ENCODE data around the gene PAPPA. TPM values are rescaled to one million over a fixed set of nuclear protein-coding genes. Genes with fewer than 3 reads are reported as not detected.

PAPPA gene
- polyA plus RNA-seq, 1 of the 3 experiments (the other 2 are of a cell fraction): 44.5 TPM

DNA sequence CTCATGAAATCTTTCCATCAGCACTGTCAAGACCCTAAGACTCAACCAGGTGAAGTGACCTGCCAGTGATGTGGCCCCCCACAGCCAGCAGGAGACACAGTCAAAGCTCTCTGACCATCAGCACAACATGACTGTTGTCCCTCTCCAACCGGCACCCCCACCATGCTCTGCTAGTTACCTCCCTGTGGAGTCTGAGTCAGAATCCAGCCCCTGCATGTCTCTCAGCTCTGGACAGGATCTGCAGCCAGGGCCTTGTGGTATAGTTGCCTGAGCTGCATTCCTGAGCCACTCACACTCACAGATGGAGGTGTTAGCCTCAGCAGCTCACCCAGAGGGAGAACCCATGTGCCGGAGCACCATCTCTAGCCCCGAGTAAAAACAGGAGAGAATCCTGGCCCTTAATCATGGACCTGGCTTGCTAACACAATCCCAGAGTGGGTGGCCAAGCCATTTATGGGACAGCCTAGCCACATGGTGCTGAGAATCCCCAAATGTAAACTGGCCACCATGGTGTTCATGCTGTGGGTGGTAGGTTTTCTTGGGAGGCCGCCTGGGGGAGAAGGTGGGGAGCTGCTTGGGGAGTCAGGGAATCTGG, 237.8 kb downstream of the PAPPA start:
- Histone ChIP-seq H3K9ac (no peak overlapping the region), H2AFZ (ENCODE audit: low read depth) (no peak overlapping the region), H3K4me3 (ENCODE audit: low read depth in 2 of 2, low read length in 1 of 2) (no peak overlapping the region), H3K27ac (ENCODE audit: low read depth in 2 of 2, low read length in 1 of 2) (no peak overlapping the region), H3K9me2 (no peaks in the 10 kb centered on the region), H3K36me3 (replicated peaks in 1 of 2; ENCODE audit: control insufficient read depth in 1 of 2, insufficient read depth in 2 of 2, low read length in 1 of 2) (peaks cover 57 to 80% of the 10 kb centered on the region in 2 experiments), H3K4me2 (no peak overlapping the region), H4K20me1 (ENCODE audit: insufficient read depth) (no peaks in the 10 kb centered on the region; the same call in 1 of the 2 replicates), H3F3A (replicated peaks; ENCODE audit: insufficient read depth) (peaks cover 14% of the 10 kb centered on the region), H3K27me3 (ENCODE audit: insufficient read depth) (no peaks in the 10 kb centered on the region), H3K79me2 (ENCODE audit: insufficient read depth) (no peaks in the 10 kb centered on the region), H3K9me3 (no peaks in the 10 kb centered on the region), H3K4me1 (ENCODE audit: control insufficient read depth in 1 of 2, insufficient read depth in 2 of 2, low read depth in 1 of 2, low read length in 1 of 2) (no peaks in the 10 kb centered on the region)
- ChIA-PET CTCF (interaction anchor here (0.5 kb wide), 1 partner anchor 238 kb away, joined by 3 read pairs; the partner anchor contains the start of gene PAPPA), POLR2A (no interaction called here)
- no peak for DNase-seq
- 100% methylated on average over 2 of the region's 4 CpGs for WGBS (ENCODE audit: low lambda C conversion rate)
- TF ChIP-seq, protein P1, sequence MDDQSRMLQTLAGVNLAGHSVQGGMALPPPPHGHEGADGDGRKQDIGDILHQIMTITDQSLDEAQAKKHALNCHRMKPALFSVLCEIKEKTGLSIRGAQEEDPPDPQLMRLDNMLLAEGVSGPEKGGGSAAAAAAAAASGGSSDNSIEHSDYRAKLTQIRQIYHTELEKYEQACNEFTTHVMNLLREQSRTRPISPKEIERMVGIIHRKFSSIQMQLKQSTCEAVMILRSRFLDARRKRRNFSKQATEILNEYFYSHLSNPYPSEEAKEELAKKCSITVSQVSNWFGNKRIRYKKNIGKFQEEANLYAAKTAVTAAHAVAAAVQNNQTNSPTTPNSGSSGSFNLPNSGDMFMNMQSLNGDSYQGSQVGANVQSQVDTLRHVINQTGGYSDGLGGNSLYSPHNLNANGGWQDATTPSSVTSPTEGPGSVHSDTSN (IDR thresholded peaks at IDR 0.05): no peak
- TF ChIP-seq TCF12 (IDR thresholded peaks at IDR 0.05): peak; percentile 32; the same call in 1 of the 2 replicates

GRCh38 chr9:116393198-116393597, 239.6 kb downstream of the PAPPA start:
- no peak overlapping the region for H3K27ac ChIP-seq (ENCODE audit: low read depth in 2 of 2, low read length in 1 of 2)
- H3K4me2 ChIP-seq: no peak overlapping the region
- ChIA-PET POLR2A (no interaction called here), CTCF (interaction anchor here (0.8 kb wide), 1 partner anchor 197 kb away, joined by 3 read pairs; no protein-coding TSS in a partner anchor)
- WGBS (ENCODE audit: low lambda C conversion rate): 64% methylated on average over 1 of the region's 1 CpG
- no peak for DNase-seq
- no peaks in the 10 kb centered on the region; the same call in 1 of the 2 replicates for H4K20me1 ChIP-seq (ENCODE audit: insufficient read depth)
- H3K9me3 ChIP-seq: no peaks in the 10 kb centered on the region
- H3K9ac ChIP-seq: no peak overlapping the region
- H2AFZ ChIP-seq (ENCODE audit: low read depth): no peak overlapping the region
- H3K27me3 ChIP-seq (ENCODE audit: insufficient read depth): no peaks in the 10 kb centered on the region
- TF ChIP-seq SIN3A (IDR thresholded peaks at IDR 0.05; ENCODE audit: borderline replicate concordance, low read depth, low read length) (no peak), FOXM1 (IDR thresholded peaks at IDR 0.05; ENCODE audit: low read depth) (no peak), YY1 (IDR thresholded peaks at IDR 0.05; ENCODE audit: low read depth) (no peak), TCF12 (IDR thresholded peaks at IDR 0.05) (no peak), MAX (IDR thresholded peaks at IDR 0.05; ENCODE audit: low read depth) (no peak), SMC3 (IDR thresholded peaks at IDR 0.05; ENCODE audit: low read depth, low read length) (no peak)
- H3K36me3 ChIP-seq (replicated peaks in 1 of 2; ENCODE audit: control insufficient read depth in 1 of 2, insufficient read depth in 2 of 2, low read length in 1 of 2): peaks cover 70 to 82% of the 10 kb centered on the region in 2 experiments
- no peaks in the 10 kb centered on the region for H3K79me2 ChIP-seq (ENCODE audit: insufficient read depth)
- H3K4me1 ChIP-seq (ENCODE audit: control insufficient read depth in 1 of 2, insufficient read depth in 2 of 2, low read depth in 1 of 2, low read length in 1 of 2): no peaks in the 10 kb centered on the region
- peaks cover 27% of the 10 kb centered on the region for H3F3A ChIP-seq (replicated peaks; ENCODE audit: insufficient read depth)
- no peaks in the 10 kb centered on the region for H3K9me2 ChIP-seq
- H3K4me3 ChIP-seq (ENCODE audit: low read depth in 2 of 2, low read length in 1 of 2): no peak overlapping the region

- Histone ChIP-seq H3K27ac (ENCODE audit: low read depth in 2 of 2, low read length in 1 of 2) (no peak overlapping the region), H3K4me2 (no peak overlapping the region), H3K4me1 (ENCODE audit: control insufficient read depth in 1 of 2, insufficient read depth in 2 of 2, low read depth in 1 of 2, low read length in 1 of 2) (no peaks in the 10 kb centered on the region), H3K9me3 (no peaks in the 10 kb centered on the region), H3K36me3 (replicated peaks in 1 of 2; ENCODE audit: control insufficient read depth in 1 of 2, insufficient read depth in 2 of 2, low read length in 1 of 2) (peaks cover 72 to 84% of the 10 kb centered on the region in 2 experiments), H3K27me3 (ENCODE audit: insufficient read depth) (no peaks in the 10 kb centered on the region), H3K9me2 (no peaks in the 10 kb centered on the region), H2AFZ (ENCODE audit: low read depth) (no peak overlapping the region), H3K4me3 (ENCODE audit: low read depth in 2 of 2, low read length in 1 of 2) (no peak overlapping the region), H3K9ac (no peak overlapping the region), H3F3A (replicated peaks; ENCODE audit: insufficient read depth) (peaks cover 36% of the 10 kb centered on the region), H4K20me1 (ENCODE audit: insufficient read depth) (no peaks in the 10 kb centered on the region; the same call in 1 of the 2 replicates), H3K79me2 (ENCODE audit: insufficient read depth) (no peaks in the 10 kb centered on the region)
- ChIA-PET POLR2A (no interaction called here), CTCF (no interaction called here)
- TF ChIP-seq JUND (IDR thresholded peaks at IDR 0.05): no peak
- WGBS (ENCODE audit: low lambda C conversion rate): 98% methylated on average over 6 of the region's 6 CpGs
- no peak for DNase-seq
Observed at GRCh38 chr9:116394070-116394469, 240.5 kb downstream of the PAPPA start.
